OCI-LY1 (cell line): ENCODE data around the gene TXNDC11.

Source experiments
- EZH2 ChIP-seq: fragments of 200-600 bp; sonication (generic), shearing (Covaris generic); IDR thresholded peaks from 2 replicates; pipeline ENCODE4 v1.8.0; 2017; ENCODE audit warnings: borderline replicate concordance, mixed run types, mild to moderate bottlenecking, antibody characterized with exemption, low read length, moderate library complexity, mixed read lengths
- TF ChIP-seq, protein P1 (sequence below): fragments of 200-600 bp; sonication (generic), shearing (Covaris generic); IDR thresholded peaks from 2 replicates; pipeline ENCODE4 v1.5.1; 2017; ENCODE audit warnings: mild to moderate bottlenecking, antibody characterized with exemption, low read length, moderate library complexity, mixed read lengths

- TF ChIP-seq, protein P1, sequence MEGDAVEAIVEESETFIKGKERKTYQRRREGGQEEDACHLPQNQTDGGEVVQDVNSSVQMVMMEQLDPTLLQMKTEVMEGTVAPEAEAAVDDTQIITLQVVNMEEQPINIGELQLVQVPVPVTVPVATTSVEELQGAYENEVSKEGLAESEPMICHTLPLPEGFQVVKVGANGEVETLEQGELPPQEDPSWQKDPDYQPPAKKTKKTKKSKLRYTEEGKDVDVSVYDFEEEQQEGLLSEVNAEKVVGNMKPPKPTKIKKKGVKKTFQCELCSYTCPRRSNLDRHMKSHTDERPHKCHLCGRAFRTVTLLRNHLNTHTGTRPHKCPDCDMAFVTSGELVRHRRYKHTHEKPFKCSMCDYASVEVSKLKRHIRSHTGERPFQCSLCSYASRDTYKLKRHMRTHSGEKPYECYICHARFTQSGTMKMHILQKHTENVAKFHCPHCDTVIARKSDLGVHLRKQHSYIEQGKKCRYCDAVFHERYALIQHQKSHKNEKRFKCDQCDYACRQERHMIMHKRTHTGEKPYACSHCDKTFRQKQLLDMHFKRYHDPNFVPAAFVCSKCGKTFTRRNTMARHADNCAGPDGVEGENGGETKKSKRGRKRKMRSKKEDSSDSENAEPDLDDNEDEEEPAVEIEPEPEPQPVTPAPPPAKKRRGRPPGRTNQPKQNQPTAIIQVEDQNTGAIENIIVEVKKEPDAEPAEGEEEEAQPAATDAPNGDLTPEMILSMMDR, result no peak
- TF ChIP-seq EZH2, result no peak
Measured at GRCh38 chr16:11750056-11750455, 7.4 kb upstream of the TXNDC11 start.
